CD4-positive, alpha-beta T cell treated with Interleukin-10 for 1 hour (primary cell): ENCODE results near the gene SERPINB2.
"Not testable (repeated sequence)": the region's sequence is repeated elsewhere in the genome, so short reads cannot be mapped to it uniquely, and the experiment has no call there.

Experiments used
- DNase-seq: peaks from one replicate; pipeline ENCODE4 v3.0.0-alpha.2; 2020

SERPINB2 gene

DNA sequence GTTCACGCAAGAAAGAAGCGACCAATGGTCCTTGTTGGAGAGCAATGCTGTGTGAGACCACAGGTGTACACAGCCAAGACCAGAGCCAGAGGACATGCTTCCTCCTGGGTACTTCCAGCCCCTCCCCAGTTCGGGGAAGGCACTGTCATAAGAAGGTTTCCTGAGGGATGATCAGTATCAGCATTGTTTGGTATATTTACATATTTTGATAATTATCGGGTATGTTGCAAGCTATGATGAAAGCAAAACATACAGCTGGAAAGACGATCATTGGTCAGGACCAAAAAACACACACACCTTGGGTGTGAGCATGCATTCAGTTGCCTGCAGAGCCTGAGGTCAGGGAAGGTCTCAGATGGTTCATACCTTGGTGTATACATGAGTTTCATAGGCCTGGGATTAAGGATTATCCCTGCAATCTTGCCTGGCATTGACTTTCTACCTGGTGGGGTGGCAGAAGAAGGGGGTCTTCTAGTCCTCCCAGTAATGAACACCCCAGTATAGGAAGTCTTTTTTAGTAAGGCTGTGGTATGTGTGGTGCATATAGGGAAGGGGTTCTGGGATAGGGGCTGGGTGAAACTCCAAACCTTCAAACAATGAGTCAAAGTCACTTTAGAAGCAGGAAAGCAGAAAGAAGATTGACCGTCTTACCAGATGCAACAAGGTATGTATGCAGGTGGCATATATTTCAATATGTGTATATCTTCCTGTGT, 2.9 kb downstream of the SERPINB2 start:
- no peak for DNase-seq

DNA sequence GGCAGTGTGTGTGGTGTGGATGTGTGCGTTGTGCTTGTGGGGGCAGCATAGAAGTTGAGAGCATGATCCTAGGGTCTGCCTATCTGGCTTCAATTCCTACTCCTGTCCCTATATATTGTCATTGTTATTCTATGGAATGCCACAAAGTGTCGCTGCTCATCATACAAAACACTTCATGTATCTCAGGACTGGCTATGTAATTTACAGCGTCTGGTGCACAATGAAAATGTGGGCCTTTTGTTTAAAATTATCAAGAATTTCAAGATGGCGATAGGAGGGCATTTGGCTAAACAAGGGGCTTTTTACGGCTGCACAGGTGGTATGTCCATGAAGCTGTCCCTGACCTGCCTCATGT, 3.4 kb downstream of the SERPINB2 start:
- DNase-seq = no peak

DNA sequence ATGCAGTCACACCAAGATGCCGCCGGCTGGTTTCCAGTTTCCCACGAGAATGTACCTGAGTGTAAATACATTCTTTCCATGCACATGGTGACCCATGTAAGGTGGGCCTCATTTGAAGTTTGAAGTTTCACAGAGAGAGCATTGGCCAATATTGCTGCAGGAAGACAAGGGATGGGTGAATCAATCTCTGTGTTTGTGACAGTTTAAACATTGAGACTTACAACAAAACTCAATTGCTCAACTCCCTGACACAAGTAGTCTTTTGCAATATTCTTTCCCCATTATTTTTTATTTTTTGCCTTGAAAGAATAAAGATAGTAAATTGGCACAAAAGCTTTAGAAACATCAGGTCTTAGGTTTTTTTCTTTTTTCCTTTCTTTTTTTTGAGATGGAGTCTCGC, 5.1 kb downstream of the SERPINB2 start:
- DNase-seq = no peak

DNA sequence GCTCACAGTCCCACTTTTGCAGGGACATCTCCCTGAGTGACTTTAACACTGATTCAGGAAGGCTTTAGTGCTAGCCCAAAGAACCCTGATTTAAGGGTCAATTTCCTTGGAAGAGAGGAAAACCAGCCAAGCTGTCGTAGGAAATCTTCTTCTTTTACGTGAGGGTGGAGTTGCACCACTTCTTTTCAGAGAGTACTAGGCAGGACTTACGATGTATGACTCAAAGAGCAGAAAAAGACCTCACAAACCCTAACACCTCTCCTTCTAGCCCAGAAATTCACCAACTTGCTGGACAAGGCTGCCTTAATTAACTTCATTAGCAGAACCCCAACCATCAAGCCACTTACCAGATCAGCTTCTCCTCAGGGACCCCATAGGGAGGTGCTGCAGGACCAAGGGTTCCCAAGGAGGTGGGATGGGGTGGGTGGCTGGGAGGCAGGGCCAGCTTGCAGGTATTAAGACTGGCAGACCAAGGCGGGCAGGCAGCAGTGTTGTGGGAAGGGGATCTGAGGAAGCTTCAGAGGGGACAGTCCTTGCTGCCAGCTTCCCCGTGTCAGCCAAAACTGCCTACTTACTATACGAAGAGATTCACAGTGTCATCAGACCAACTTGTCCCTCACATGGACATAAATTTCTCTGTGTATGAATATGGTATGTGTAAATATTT, 6.7 kb downstream of the SERPINB2 start:
- no peak for DNase-seq

DNA sequence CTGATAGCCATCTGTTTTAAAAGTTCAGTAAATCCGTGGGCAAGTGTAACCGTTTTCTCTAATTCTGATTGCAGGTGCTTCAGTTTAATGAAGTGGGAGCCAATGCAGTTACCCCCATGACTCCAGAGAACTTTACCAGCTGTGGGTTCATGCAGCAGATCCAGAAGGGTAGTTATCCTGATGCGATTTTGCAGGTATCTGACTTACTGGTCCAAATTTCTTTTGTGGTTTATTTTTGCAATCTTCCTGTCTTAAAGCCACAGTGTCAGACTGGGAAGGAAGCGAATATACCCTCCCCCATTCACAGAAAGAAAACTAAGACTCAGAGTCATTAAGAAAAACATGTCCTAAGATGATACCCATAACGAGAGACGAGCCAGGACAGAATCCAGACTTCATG, 7.7 kb downstream of the SERPINB2 start:
- DNase-seq = no peak

DNA sequence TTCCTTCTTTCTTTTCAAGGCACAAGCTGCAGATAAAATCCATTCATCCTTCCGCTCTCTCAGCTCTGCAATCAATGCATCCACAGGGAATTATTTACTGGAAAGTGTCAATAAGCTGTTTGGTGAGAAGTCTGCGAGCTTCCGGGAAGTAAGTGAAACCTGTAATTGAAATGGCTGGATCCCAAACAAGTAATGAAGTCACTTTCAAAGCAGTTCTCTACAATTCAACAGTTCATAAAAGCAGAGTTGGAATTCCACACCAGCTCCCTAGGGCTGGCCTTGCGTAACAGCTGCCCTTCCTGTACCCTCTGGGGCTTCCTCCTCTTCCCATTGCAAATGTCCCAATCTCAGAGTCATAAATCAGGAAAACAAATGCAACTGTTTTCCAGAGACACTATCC, 9.6 kb downstream of the SERPINB2 start:
- DNase-seq = no peak

DNA sequence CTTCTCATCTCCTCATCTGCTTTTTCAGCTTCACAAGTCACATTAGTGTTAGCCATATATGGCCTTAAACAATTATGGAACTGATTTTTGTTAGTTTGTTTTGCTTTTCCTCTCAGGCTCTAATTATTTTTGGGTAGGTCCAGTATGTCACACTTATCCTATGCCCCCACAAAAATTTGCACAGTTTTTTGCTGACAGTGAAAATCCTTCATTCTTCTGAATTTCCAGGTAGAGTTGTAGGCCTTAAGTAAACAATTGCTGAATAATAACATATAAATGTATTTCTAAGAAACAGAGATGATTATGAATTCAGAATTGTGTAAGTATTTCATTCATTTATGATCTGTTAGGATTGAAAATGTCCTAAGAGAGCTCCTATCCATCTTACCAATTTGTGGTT, 11.7 kb downstream of the SERPINB2 start:
- no peak for DNase-seq

DNA sequence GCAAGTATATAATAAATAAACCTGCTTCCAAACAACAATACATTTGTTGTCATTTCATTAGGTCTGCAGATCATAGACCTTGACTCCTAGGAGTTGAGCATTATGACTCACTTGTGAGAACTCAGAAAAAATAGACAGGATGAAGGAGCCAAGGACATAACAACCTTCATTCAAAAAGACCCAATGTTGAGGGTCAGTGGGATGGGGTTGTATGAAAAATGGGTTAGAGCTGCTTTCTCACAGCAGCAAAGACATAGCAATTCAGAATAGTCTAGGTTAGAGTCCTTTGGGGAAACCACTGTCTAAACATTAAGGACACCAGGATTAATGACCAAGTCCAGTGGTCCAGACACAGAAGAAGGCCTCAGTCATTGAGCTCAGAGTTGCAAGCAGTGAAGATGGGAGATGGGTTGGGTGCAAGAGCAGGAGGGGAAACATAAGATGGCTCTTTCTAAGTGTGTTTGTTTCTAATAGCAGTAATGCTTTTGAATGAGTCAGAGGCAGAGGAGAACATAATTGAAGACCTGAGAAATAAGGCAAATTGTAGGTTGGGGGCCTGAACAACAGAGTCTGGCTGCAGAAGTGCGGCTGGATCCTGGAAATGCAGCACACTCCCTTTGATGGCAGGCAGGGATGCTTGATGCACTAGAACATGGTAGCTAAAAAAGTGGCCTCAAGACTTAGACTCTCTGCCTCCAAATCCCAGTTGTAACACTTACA, 16.5 kb downstream of the SERPINB2 start:
- no peak for DNase-seq

DNA sequence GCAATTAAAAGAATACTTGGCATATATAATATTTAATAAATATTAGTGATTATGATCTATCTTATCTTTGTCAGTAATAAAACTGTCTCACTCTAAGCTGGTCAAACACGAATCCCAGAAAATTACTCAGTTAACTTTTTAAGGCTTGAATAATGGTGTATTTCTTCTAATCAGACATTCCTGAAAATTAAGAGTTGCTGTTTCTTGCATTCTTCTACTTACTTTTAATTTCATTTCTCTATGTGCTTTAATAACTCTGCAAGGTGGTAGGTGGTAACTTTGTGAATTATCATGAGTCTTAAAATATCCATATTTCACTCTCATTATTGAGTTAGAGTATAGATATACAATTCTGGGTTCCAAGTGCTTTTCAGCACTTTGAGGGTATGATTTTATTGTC, 17.2 kb downstream of the SERPINB2 start:
- DNase-seq = no peak

DNA sequence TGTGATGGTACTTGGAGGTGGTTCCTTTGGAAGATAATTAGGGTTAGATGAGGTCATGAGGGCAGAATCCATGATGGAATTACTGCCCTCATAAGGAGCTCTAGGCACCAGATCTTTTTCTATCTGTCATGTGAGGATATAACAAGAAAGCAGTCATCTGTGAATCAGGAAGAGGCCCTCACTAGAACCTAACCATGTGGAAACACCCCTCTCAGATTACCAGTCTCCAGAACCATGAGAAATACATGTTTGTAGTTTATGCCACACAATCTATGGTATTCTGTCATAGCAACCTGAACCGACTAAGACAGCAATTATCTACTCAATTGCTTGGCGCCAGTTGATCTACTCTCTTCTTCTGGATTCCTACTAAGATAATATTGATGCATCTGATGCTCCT, 17.9 kb downstream of the SERPINB2 start:
- DNase-seq = no peak

DNA sequence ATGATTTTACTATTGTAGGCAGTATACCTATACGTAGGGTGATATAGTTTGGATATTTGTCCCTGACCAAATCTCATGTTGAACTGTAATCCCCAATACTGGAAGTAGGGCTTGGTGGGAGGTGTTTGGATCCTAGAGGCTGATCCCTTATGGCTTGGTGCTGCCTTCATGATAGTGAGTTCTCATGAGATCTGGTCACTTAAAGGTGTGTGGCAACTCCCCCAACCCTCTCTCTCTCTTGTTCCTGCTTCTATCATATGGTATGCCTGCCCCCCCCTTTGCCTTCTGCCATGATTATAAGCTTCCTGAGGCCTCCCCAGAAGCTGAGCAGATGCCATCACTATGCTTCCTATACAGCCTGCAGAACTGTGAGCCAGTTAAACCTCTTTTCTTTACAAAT, 18.6 kb downstream of the SERPINB2 start:
- no peak for DNase-seq

DNA sequence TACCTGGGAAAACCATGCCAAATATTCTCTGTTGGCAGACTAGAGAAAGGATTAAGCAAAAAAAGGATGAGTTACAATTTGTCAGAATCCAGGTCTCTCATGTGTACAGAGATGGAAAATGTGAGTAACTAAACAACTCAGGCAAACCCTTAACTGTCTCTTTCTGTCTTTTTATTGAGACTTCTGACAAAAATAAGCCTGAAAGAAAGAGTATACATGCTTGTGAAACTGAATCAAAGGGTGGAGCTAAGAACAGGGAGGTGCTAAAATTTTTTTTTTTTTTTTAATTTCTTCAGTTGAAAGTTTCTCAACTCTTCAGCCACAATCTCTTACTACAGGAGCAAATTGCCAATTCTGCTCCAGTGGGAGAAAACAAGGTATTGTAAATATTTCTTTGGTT, 20.2 kb downstream of the SERPINB2 start, which contains the start of gene SERPINB10:
Gene SERPINB10, plus strand, starts transcription at position 295 of the 400 bp plus-strand sequence. CDS start 7,553 bp downstream, outside the sequence.
- no peak for DNase-seq

DNA sequence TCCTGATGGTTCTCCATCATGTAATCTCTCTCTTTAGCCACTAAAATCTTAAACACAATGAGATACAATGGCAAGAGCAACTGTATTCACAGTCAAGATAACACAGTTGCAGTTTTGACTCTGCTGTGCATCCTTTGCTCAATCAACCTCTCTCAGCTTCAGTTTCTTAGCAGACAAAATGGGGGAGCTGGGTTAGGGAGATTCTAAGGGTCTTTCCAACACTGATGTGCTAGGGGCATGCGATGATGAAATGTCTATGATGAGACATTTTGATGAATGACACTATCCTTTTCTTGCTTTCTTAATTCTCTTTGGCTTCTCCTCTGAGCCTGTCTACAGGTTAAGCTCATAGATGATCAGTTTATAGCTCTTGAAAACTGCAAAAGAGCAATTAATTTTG, 21.4 kb downstream of the SERPINB2 start:
- DNase-seq = no peak

DNA sequence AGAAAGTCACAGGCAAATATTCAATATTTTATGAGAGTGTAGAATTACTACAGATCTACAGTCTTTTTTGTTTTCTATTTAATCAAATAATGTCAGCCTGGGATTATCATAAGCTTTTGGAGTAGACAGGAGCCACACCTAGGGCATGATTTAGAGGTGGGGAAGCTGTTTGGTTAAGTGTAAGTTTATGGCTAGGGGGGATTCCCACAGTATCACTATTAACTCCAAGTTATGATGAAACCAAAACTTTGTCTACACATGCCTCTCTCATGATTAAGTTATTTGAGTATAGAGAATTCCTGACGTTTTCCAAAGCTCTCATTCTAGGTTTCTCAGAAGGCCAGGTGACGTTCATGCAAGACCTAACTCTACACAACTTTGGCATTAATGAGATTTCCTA, 22.4 kb downstream of the SERPINB2 start:
- no peak for DNase-seq

DNA sequence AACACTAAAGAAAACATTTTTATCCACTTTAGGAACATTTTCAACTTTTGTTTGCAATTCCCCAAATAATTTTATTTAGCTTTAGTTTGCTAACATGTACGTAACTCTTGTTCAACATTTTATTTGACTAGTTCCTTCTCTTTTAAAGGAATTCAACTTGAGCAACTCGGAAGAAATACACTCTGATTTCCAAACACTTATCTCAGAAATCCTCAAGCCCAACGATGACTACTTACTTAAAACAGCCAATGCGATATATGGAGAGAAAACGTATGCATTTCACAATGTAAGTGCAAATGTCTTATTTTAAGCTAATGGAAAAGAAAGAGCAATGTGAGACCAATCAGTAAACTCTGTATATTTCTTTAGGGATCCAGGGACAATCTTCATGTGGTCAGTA, 30.3 kb downstream of the SERPINB2 start:
- no peak for DNase-seq

DNA sequence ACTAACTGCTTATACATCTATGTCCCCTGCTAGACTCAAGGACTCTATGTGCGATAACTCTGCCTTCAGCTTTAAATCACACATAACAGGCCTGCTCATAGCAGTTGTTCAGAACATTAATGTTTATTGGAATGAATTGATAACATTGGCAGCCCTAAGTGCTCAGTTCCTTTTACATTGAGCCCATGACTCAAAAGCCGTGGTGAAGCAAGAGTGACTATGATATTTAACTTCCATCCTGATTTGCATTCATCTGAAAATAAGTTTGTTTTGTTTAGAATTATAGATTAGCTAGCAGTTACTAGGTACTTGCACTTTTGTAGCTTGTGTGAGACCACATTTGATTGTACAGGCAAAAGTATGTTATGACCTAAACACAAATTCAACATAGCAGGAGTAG, 34.5 kb downstream of the SERPINB2 start:
- DNase-seq = no peak

DNA sequence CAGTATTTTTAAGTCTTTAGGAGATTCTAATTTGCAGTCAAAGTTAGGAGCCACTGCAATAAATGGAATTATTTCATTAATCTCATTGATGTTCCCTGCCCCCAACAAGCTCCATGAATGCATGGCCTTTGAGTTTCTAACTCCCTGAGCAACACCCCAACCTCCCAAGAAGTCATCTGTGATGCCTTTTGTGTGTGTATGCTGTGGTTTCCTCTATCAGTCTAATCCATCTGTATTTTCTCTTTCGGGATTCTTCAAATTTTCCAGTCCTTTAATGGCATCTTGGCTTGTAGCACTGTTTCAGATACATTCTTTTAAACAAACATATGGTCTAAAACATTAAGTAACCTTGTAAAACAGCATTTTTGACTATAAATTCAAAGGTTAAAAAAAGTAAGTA, 37.0 kb downstream of the SERPINB2 start:
- DNase-seq = no peak

DNA sequence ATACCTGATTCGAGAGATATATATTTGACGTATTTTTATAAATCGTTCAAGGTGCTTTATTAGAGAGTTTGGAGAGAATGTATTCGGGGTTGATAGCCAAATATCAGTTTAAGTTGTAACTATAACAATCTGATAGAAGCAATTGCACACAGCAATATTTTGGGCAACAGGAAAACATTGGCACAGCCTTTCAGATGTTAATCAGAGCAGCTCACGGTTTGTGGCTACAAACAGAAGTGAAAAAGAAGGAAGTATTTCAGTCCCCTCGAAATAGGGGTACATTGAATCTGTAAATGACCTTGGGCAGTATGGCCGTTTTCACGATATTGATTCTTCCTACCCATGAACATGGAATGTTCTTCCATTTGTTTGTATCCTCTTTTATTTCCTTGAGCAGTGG, 40.8 kb downstream of the SERPINB2 start:
- no peak for DNase-seq

DNA sequence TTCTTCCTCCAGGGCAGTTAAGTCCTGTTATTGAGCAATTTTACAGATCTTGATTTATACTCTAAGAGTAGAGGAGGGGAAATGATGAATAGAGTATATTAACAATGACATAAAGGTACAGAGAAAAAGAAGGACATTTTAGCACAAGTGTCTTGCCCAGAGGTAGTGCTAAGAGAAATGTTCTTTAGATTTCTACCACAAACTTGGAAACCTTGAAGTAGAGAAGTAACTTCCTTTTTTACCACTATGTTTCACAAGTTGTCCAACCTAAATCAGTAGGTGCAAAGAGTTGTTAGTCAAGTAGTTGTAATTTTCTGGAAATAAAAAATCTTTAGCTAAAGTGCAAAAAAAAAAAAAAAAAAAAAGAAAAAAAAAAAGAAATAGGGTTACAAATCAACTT, 41.9 kb downstream of the SERPINB2 start:
- DNase-seq = not testable (repeated sequence)

DNA sequence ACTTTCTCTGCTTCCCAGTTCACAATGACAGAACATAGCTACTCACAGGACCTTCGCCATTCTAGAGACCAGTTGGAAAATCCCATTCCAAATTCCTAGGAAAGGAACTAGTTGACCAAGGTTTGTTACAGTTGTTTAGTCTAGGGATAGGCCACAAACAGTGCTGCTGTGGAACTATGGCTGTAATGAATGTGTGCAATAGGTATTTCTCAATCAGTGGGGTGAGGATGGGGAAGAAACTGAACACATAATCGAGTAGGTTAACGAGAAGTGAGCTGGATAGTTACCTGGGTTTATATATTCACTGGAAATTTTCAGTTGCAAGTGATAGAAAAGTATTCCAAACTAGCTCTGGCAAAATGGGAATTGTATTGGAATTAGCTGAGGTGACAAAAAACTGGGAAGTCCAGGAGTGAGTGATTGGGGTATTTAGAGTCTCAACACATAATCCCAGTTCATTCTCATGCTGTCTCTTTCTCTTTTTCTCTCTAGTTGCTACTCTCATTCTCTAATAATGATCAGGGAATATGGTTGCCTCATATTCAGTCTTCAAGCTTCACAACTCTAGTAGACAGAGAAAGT, 43.4 kb downstream of the SERPINB2 start:
- no peak for DNase-seq

DNA sequence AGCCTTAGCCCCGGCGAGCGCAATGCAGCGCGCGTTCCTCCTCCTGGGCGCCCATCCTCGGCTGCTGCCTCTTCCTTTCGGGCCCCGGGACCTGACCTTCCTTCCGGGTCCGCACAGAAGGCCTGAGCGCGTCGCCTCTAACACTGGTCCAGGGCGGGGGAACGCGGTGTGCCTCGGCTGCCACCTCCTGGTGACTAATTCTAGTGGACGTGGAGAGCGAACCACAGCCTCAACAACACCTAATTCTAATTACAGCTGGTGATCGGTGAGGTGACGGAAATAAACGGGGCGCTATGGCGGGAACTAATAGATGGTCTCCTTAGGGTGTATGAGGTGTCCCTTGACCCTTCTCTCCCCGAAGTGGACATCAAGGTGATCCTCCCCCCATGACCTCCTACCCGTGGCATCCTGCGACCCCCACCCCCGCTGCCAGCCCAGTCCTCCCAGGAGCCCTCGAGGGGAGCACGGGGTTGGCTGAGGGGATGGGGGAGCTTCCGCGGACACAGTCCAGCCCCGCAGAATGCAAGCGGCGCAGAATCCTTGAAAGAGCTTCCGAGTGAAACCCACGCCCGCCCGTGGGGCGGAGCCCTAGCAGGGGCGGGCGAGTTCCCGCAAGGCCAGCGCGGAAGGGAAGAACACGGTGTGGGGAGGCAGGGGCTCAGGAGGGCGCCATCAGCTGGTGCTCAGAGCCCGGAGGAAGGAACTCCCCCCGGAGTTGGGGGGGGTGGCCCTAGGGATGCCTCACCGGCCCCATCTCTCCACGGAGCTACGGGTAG, 48.8 kb downstream of the SERPINB2 start:
- DNase-seq = peak; percentile 60

DNA sequence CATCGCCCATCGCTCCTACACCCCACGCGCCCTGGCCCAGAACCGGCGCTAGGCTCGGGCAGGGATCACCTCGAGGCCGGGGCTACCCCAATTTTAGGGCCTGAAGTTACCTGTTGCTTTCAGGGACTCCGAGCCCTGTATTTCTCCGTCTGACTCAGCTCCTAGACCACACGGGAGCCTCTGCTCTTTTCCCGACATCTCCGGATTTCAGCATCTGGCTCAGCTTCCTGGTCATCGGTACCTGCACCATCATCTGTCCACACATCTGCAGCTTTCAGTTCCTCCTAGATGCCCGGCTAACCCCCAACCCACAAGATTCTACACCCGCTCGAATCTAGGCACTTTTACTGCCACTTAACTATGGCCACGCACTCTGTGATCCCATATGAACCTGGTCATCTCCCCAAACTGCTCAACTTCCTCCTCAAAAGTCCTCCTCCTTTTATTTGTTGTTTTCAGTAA, 49.5 kb downstream of the SERPINB2 start:
- no peak for DNase-seq

DNA sequence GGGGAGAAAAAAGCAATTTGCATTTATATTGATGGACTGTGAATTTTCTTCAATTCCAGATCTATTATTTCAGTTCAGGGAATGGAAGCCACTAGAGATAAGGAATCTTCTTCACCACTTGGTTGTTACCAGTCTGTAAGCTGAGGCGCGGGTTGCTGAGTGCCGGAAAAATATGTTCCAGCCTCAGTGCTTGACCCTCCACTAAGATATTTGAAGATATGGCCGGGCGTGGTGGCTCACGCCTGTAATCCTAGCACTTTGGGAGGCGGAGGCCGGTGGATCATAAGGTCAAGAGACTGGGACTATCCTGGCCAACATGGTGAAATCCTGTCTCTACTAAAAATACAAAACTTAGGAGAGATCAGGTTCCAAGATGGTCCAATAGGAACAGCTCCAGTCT, 52.5 kb downstream of the SERPINB2 start:
- no peak for DNase-seq
